ENCODE measurements around the gene MMP11.
"Not testable (repeated sequence)": the region's sequence is repeated elsewhere in the genome, so short reads cannot be mapped to it uniquely, and the experiment has no call there.

MMP11 gene, protein sequence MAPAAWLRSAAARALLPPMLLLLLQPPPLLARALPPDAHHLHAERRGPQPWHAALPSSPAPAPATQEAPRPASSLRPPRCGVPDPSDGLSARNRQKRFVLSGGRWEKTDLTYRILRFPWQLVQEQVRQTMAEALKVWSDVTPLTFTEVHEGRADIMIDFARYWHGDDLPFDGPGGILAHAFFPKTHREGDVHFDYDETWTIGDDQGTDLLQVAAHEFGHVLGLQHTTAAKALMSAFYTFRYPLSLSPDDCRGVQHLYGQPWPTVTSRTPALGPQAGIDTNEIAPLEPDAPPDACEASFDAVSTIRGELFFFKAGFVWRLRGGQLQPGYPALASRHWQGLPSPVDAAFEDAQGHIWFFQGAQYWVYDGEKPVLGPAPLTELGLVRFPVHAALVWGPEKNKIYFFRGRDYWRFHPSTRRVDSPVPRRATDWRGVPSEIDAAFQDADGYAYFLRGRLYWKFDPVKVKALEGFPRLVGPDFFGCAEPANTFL

DNA sequence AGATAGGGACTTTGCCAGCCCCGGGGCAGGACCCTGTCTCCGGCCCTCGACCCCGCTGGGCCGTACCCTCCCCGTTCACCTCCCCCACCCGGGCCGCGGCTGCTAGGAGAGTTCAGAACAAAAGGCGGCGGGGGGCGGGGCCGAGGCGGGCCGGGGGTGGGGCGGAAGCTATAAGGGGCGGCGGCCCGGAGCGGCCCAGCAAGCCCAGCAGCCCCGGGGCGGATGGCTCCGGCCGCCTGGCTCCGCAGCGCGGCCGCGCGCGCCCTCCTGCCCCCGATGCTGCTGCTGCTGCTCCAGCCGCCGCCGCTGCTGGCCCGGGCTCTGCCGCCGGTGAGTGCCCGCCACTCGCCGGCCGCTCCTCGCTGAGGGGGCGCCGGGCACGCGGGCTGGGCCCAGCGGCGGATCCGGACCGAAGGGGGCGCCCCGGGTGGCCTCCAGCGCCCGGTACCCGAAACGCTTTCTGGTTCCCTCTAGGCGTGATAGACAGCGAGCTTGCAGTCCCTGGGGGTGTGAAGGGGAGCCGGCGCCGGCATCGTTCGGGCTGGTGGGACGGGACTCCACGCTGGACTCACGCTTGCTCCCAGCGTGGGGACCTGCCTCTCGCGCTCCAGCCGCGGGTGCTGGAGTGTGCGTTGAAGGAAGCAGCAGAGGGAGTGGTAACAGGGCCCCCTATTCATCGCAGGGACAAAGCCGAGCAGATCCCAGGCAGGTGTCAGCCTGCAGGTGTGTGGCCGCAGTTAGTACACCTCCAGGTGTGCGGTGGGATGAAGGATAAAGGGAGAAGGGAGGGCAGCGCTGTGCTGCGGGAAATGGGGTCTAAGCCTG, at the start of gene MMP11:
Gene MMP11 (plus strand): TSS at position 201 of the 825 bp plus-strand sequence. CDS start 22 bp downstream, at position 223.
- no peak for DNase-seq (ENCODE audit: low read depth in 2 of 3, low spot score in 1 of 3)

DNA sequence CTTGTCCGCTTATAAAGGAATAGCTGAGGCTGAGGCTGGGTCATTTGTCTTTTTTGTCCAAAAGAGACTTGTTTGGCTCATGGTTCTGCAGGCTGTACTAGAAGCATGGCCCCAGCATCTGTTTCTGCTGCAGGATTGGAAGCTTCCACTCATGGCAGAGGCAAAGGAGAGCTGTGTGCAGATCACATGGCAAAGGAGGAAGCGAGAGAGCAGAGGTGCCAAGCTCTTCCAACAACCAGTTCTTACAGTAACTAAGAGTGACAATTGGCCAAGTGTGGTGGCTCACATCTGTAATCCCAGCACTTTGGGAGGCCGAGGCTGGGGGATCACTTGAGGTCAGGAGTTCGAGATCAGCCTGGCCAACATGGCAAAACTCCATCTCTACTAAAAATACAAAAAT, 44.5 kb upstream of the MMP11 start:
- DNase-seq (ENCODE audit: low read depth in 2 of 3, low spot score in 1 of 3): not testable (repeated sequence)

DNA sequence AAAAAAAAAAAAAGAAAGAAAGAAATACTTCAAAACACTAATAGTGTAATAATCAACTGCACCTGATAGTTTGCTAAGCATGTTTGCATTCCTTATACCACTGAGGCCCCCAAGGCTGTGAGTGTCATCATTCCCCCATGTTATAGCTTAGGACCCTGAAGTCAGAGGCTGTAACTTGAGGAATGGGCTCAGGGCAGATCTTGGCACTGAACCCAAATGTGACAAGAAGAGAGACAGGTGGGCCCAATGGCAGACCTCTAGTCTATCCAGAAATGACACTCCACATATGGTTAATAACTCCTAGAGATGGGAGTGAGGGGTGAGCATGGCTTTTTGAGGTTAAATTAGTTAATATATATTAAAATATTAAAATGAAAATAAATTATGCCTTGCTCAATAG, 35.0 kb upstream of the MMP11 start:
- DNase-seq (ENCODE audit: low read depth in 2 of 3, low spot score in 1 of 3): no peak

DNA sequence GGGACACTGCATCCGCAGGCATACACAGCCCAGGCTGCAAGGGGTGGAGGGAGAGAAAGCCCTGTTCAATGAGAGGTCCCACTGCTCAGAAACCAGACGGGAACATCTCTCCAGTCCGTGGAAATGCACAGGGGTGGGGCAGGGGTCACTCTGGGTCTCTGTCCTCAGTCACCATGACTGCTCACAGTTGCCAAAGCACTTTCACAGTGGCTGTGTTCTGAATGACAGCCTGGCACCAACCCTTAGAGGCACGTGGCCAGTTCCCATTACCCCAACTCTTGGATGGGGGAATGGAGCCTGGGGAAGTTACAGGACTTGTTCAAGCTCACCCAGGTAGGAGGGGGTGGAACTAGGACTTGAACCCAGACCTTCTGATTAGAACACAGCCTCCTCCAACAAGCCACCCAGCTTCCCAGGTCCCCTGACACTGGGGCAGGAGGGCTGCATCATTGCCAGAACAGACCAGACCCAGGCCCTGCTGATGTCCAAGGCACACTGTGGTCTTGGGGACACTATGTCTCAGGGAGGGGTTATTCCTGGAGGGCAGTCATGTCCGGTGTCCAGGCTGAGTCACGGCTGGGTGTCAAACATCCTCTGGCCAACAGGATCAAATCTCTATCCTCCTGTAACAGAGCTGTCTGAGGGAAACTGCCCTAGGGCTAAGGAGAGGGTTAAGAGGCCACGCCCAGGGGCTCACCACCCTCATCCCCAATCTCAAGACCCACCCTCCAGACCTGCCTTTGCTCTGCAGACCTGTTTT, 30.0 kb upstream of the MMP11 start:
- no peak for DNase-seq (ENCODE audit: low read depth in 2 of 3, low spot score in 1 of 3)

DNA sequence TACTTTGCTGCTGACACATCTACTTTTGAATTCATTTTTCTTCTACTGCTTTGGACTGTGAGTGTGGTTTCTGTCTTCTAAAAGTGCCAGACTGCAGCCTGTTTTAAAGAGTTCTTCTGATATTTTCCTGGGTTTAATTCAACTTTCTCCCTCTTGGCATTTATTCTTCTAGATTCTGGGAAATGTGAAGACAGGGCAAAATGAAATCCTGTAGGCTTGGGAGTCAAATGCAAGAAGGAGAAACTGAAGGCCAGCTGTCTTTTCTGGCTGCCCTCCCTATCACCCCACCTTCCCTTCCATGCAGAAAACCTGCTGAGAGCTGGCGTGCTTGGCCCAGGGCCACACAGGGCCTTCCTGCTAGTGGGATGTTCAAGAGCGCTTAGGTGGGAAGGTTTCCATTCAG, 29.3 kb upstream of the MMP11 start:
- no peak for DNase-seq (ENCODE audit: low read depth in 2 of 3, low spot score in 1 of 3)

DNA sequence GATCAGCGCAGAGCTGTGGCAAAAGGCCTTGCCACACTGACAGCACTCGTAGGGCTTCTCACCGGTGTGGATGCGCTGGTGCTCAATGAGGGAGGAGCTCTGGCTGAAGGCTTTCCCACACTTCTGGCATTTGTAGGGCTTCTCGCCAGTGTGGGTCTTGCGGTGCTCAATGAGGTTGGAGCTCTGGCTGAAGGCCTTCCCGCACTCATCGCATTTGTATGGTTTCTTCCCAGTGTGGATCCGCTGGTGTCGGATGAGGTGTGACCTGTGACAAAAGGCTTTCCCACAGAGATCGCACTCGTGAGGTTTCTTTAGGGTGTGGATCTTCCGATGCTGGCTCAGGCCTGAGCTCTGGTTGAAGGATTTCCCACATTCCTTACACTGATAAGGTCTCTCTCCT, 28.6 kb upstream of the MMP11 start:
- DNase-seq (ENCODE audit: low read depth in 2 of 3, low spot score in 1 of 3): no peak

DNA sequence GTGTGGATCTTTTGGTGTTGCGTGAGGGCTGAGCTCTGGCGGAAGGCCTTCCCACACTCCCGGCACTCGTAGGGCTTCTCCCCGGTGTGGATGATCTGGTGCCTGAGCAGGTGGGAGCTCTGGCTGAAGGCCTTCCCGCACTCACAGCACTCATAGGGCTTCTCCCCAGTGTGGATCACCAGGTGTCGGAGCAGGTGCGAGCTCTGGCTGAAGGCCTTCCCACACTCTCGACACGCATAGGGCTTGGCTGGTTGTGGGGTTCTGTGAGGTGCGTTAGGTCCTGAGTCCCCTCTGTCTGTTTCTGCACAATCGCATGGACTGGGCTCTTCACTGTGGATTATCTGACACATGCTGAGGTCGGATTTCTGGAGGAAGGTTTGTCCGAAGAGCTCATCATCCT, 28.2 kb upstream of the MMP11 start:
- no peak for DNase-seq (ENCODE audit: low read depth in 2 of 3, low spot score in 1 of 3)

DNA sequence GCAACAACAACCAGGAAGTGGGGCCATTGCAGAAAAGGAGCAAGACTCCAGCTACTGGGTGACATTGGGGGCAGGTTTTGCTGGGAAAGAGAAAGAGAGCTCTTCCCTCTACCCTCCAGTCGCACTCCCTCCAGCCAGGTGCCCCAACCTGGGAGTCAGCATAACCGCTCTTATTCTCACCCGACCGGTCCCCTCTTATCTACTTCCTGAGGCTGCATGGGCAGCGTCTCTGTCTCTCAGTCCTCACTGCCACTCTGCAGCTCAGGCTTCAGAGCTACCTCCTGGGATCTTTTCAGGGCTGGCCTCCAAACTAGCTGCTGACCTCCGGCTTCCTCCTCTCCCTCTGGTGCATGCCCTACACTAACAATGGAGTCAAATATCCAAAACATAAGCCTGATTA, 26.9 kb upstream of the MMP11 start:
- no peak for DNase-seq (ENCODE audit: low read depth in 2 of 3, low spot score in 1 of 3)

DNA sequence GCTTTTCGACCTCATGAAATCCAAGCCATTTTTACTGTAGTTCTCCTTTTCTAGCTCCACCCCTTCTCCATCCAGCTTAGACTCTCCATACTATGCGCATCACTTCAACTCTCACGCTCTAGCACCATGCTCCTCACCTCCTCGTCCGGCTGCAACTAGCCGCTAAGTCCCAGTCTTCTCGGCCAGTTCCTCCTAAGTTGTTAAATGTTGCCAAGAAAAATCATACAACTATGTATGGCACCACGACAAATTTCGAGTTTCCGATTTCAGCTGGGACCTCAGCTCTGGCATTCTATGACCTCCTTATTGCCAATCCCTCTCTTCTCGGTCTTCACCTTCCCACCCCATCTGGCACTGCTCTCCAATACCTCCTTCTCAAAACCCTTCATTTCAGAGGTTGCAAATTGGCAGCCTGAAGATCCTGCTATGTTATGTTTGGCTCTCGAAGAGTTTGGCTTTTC, 22.8 kb upstream of the MMP11 start:
- no peak for DNase-seq (ENCODE audit: low read depth in 2 of 3, low spot score in 1 of 3)

DNA sequence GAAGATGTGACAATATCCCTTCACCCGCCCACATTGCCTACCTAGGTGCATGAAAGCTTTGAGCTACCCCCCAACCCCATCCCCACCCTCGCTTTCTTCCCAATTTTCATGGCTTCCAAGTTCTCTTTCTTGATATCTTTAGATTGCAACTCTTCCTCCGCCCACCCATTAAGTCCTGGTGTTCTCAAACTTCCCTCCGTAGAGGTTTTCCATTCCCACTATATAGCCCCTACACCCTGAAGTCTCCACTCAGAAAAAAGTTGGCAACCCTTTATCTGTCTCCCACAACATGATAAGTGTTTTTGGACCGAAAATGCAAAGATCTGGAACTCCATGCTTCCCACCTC, 22.3 kb upstream of the MMP11 start:
- DNase-seq (ENCODE audit: low read depth in 2 of 3, low spot score in 1 of 3): no peak

DNA sequence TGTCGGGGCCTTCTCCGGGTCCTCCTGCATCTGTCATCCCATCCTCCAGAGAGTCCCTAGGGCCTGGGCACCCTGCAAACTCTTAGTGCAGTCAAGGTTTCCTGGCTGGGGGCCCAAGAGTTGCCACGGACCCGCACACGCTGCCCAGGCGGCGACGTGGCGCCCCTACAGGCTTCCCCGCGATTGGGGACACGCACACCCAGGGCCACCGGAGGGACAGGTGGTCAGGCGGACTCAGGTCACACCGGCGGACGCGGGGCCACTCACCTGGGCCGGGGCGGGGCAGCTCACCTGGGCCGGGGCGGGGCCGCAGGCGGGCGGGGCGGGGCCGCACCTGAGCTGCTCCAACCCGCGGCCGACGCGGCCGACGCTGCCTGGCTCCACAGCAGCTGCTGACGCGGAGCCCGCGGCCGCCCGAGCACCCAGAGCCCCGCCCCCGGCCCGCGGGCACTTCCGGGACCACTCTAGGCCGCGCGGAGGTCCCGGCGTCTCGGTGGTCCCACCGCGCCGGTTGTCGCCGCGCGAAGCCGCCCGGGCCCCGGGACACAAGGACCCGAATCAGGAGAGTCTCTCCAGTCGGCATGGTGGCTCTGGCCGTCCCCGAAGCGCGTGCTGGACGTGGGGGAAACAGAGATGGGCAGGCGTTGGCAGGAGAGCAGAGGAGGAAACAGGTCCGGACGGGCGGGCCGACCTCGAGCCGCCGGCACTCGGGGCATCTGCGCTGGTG, 21.8 kb upstream of the MMP11 start, which contains the start of gene ZNF70:
Gene ZNF70 (minus strand): TSS at position 399 of the 727 bp plus-strand sequence. CDS start 5,972 bp downstream, outside the sequence.
- DNase-seq (ENCODE audit: low read depth in 2 of 3, low spot score in 1 of 3): peak; percentile 51 to 70 (median 58)

DNA sequence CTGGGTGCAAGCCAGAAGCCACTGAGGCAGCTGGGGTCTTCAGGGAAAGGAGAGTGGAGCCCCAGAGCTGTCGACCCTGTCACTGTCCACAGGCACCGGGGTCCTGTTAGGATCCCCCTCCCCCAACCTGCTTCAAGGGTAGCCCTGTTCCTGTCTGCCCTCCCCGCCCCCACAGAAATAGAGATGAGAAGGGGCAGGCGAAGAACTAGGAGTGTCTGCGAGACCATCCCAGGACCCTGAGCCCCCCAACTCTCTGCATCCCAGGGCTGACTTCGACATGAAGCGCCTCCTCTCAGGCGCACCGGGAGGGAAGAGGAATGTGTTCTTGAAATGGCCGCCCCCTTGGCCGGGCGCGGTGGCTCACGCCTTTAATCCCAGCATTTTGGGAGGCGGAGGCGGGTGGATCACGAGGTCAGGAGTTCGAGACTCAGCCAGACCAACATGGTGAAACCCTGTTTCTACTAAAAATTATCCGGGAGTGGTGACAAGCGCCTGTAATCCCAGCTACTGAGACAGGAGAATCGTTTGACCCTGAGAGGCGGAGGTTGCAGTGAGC, 21.1 kb upstream of the MMP11 start:
- DNase-seq (ENCODE audit: low read depth in 2 of 3, low spot score in 1 of 3): no peak

DNA sequence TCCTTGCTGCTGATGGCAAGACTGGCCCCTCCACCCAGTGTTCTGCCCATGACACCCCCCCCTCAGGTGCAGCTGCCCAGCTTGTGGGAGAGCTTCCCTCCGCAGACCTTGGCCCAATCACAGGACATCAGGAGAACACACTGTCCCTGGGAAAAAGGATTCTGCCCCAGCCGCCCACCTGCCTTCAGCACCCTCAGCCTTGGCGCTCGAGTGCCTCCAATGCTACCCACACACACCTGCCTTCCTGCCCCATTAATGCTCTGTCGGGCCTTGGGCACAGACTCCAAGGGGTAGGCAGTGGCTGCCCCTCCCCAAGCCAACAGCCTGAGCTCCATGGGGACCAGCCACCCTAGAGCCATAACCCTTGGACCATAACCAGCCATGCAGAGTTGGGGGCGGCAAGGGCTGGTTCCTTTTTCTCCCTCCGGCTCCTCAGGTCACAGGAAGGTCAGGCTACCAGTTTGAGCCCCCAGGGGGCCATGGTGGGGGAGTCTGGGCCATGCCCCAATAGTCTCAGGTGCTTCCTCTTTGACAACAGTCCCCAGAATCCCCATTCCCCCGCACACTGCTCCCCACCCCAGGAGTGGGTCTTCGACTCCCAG, 20.5 kb upstream of the MMP11 start:
- DNase-seq (ENCODE audit: low read depth in 2 of 3, low spot score in 1 of 3): no peak

DNA sequence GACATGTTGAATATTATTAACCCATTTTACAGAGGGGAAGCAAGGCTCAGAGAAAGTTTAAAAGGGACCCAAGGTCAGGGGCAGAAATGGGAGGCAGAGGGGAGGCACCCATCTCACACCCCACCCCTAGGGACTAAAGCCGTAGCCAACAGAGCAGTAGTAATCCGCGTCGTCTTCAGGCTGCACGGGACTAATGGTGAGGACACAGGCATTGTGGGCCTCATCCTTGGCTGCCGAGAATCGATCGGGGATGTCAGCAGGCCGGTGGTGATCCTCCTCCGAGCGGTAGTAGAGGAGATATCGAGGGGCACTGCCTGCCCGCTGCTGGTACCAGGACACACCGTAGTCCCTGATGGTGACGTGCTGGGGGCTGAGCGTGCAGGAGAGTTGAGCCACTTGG, 19.9 kb upstream of the MMP11 start:
- no peak for DNase-seq (ENCODE audit: low read depth in 2 of 3, low spot score in 1 of 3)

DNA sequence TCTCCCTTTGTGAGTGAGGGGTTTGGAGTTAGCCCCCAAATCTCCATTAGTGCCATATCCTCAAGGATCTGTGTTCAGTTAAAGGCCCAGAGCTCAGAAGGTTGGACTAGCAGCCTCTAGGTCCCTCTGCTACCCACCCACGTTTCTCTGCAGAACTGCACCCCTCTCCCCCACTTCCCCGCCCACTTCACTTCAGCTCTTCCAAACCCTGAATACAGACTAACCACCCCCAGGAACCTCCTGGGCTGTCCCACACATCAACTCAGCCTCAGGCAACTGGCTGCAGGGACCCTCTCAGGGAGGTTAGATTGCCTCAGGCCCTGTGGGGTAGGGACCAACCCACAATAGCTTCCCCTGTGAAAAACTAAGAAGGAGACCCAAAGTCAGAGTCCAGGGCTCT, 19.3 kb upstream of the MMP11 start:
- no peak for DNase-seq (ENCODE audit: low read depth in 2 of 3, low spot score in 1 of 3)

DNA sequence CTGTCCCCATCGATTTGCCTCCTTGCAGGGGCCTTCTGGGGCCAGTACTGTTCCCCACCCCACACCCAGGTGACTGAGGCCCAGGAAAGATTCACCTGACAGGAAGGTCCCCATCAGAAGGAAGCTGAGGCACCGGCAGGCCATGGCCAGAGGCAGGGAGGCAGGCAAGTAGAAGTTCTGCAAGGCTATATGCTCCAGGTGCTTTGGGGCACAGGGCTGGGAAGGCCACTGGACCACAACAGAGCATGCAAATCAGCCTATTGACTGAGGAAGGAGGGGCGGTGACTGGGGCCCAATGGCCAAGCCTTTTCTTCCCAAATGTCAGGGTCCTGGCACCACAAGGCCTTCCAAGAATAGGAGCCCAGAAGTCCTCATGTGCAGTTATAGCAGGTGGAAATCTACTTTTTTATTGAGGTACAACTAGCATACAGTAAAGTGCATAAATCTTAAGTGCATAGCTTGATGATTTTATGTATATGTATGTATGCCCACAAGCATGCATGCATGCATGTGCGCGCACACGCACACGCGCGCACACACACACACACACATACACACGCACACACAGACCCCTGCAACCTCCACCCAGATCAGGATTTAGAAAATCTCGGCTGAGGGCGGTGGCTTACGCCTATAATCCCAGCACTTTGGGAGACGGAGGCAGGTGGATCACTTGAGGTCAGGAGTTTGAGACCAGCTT, 18.3 kb upstream of the MMP11 start, which contains the start of gene VPREB3:
Gene VPREB3 (minus strand): TSS at position 206 of the 700 bp plus-strand sequence. CDS start 62 bp downstream, at position 144.
- DNase-seq (ENCODE audit: low read depth in 2 of 3, low spot score in 1 of 3): no peak

DNA sequence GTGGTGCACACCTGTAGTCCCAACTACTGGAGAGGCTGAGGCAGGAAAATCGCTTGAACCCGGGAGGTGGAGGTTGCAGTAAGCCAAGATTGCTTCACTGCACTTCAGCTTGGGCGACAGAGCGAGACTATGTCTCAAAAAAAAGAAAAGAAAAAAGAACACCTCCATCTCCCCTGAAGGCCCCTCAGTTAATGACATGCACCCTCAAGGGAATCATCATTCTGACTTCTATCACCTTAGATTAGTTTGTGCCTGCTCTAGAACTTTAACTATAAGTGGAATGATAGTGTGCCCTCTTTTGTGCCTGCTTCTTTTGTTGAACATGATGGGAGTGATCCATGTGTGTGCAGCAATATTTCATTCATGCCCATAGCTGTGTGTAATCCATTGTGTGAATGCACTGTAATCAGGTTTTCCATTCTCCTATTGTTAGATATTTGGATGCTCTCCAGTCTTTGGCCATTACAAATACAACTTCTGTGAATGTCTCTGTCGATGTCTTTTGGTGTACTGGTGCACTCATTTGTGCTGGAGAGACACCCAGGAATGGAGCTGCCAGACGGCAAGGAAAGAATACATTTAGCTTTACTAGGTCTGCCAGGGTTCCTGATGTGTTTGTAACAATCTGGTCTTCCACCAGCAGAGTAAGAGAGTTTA, 17.5 kb upstream of the MMP11 start:
- no peak for DNase-seq (ENCODE audit: low read depth in 2 of 3, low spot score in 1 of 3)

DNA sequence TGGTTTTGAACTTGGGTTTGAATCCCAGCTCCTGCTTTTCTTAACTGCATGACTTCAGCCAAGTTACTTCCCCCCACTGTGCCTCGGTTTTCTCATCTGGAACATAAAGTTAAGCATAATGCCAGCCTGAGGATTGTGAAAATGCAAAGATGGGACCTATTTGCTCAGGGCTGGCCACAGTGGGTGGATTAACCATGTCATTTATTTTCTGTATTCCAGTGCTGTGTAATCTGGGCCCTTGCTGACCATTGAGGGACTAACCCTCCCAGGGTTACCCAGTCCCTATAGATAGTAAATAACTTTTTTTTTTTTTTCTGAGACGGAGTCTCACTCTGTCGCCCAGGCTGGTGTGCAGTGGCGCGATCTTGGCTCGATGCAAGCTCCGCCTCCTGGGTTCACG, 16.9 kb upstream of the MMP11 start:
- no peak for DNase-seq (ENCODE audit: low read depth in 2 of 3, low spot score in 1 of 3)

DNA sequence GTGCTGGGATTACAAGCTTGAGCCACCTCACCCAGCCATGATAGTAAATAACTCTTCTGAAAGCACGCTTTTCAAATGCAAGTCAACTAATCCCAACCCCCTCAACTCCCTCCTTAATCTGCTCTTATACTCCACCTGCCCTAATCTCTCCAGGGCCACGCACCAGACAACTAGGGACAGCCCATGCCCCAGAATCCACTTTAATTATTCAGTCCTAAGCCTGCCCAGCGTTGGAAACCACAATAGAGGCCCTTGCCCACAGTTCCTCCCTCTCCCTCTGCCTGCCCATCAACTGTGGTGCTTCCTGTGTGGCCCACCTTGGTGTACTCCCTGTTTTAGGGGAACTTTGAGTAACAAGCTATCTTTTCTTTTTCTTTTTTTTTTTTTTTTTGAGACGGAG, 15.8 kb upstream of the MMP11 start:
- DNase-seq (ENCODE audit: low read depth in 2 of 3, low spot score in 1 of 3): no peak

Data from stimulated activated CD4-positive, alpha-beta T cell treated with anti-CD3 and anti-CD28 coated beads, Interleukin-12 subunit alpha, Interleukin-12 subunit beta, amount 100 ng/mL, for 48 hours (primary cell).